Activated B cell treated with CpG ODN at 0.5 μM for 24 hours (primary cell): ENCODE results near the gene ZNF264. TPM values are rescaled to one million over a fixed set of nuclear protein-coding genes. Genes with fewer than 3 reads are reported as not detected.
A peak's percentile ranks its signal among the peaks of the same experiment; 100 is the strongest.

ENCODE experiments used
- ATAC-seq: fragments of 200-7000 bp; cut with Tn5 transposase; one replicate; pipeline ENCODE4 v1.10.0; 2021; ENCODE audit warnings: low read depth, mild to moderate bottlenecking, moderate library complexity
- CTCF ChIA-PET: fragments of 350-600 bp; sonication (Branson Sonifier 250); formaldehyde crosslinking; loops from one replicate; lab custom pipeline; 2021; ENCODE audit warnings: antibody characterized with exemption; lab: Charles Lee
- POLR2A ChIA-PET: fragments of 350-600 bp; sonication (Branson Sonifier 250); formaldehyde crosslinking; loops from one replicate; lab custom pipeline; 2021; ENCODE audit warnings: antibody characterized with exemption; lab: Charles Lee
- DNase-seq: peaks from one replicate; pipeline ENCODE4 v3.0.0; 2022
- H3K27ac Mint-ChIP-seq: one replicate; pipeline ENCODE4 v1.8.0; 2020; ENCODE audit warnings: mixed read lengths
- H3K27me3 Mint-ChIP-seq: one replicate; pipeline ENCODE4 v1.8.0; 2021; ENCODE audit warnings: mixed read lengths
- H3K36me3 Mint-ChIP-seq: one replicate; pipeline ENCODE4 v1.8.0; 2021; ENCODE audit warnings: low read depth, mixed read lengths
- H3K4me1 Mint-ChIP-seq: one replicate; pipeline ENCODE4 v1.8.0; 2021; ENCODE audit warnings: mixed read lengths
- H3K4me3 Mint-ChIP-seq: one replicate; pipeline ENCODE4 v1.8.0; 2020; ENCODE audit warnings: mild to moderate bottlenecking, mixed read lengths
- H3K9me3 Mint-ChIP-seq: one replicate; pipeline ENCODE4 v1.8.0; 2020; ENCODE audit warnings: mixed read lengths
- CTCF ChIP-seq: fragments of 200-600 bp; IDR thresholded peaks from one replicate; pipeline ENCODE4 v1.8.0; 2022; ENCODE audit warnings: antibody characterized with exemption, mild to moderate bottlenecking
- intact Hi-C: fragments of 100-400 bp; cut with micrococcal nuclease; formaldehyde crosslinking; loops from one replicate; pipeline ENCODE4 v1.15.1; 2024
- total RNA-seq: library from RNA; stranded (reverse); gene quantifications from 2 replicates; pipeline ENCODE4 v1.2.3, GENCODE V29; 2022

Gene ZNF264
- total RNA-seq, 1 donor from 2014 or later: 58.7 TPM

DNA sequence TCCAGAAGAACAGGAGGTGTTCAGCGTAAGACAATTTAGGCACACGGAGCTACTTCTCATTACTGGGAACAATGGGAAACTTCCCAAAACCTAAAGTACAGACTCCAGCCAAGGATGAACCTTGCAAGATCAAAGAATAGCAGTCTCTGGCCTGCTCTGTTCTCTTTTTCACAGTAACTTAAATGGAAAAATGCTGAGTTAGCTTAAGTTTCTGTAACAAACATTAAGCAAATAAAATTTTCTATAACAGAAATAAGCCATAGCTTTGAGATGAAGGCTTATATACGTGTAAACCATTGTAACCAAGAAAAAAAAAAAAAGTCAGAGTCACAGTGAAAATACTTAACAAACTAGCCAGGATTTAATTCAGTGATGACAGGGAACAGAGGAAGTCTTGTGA is 70.7 kb downstream of the ZNF264 start:
- ChIA-PET CTCF (no interaction called here), POLR2A (interaction anchor here (1.4 kb wide), 1 partner anchor 17 kb away, joined by 5 read pairs; no protein-coding TSS in a partner anchor)
- ATAC-seq (no peak), DNase-seq (no peak)
- Mint-ChIP-seq H3K27ac (no peak overlapping the region), H3K27me3 (no peaks in the 10 kb centered on the region), H3K4me1 (peaks cover 10% of the 10 kb centered on the region), H3K9me3 (no peaks in the 10 kb centered on the region), H3K36me3 (peaks cover 39% of the 10 kb centered on the region), H3K4me3 (no peak overlapping the region)
- intact Hi-C loops: no loop called here
- TF ChIP-seq CTCF: no peak

GRCh38 chr19:57263244-57263741 is 72.0 kb downstream of the ZNF264 start:
- CTCF ChIA-PET: no interaction called here
- ATAC-seq (no peak), DNase-seq (no peak)
- Mint-ChIP-seq H3K4me3 (no peak overlapping the region), H3K27ac (no peak overlapping the region), H3K9me3 (no peaks in the 10 kb centered on the region), H3K4me1 (peaks cover 16% of the 10 kb centered on the region), H3K36me3 (peaks cover 36% of the 10 kb centered on the region), H3K27me3 (no peaks in the 10 kb centered on the region)
- intact Hi-C loops: no loop called here
- POLR2A ChIA-PET: interaction anchor here (0.6 to 1.4 kb wide), 3 partner anchors 15 to 30 kb away, joined by 3 to 5 read pairs (median 4); partner anchors contain the start of gene ZNF805
- TF ChIP-seq CTCF: no peak

GRCh38 chr19:57267291-57267690 is 76.0 kb downstream of the ZNF264 start:
- CTCF ChIA-PET: no interaction called here
- H3K36me3 Mint-ChIP-seq: peaks cover 22% of the 10 kb centered on the region
- DNase-seq: no peak
- TF ChIP-seq CTCF: no peak
- intact Hi-C loops: no loop called here
- no peaks in the 10 kb centered on the region for H3K27me3 Mint-ChIP-seq
- peak overlapping the region; percentile 20 for H3K4me3 Mint-ChIP-seq
- ATAC-seq: peak; percentile 35
- no peaks in the 10 kb centered on the region for H3K9me3 Mint-ChIP-seq
- peak overlapping the region; percentile 73 for H3K27ac Mint-ChIP-seq
- POLR2A ChIA-PET: interaction anchor here (0.7 to 1.5 kb wide), 4 partner anchors 9 to 51 kb away, joined by 3 to 6 read pairs (median 4); partner anchors contain the start of gene ZNF805
- H3K4me1 Mint-ChIP-seq: peaks cover 47% of the 10 kb centered on the region

GRCh38 chr19:57269515-57270250 is 78.4 kb downstream of the ZNF264 start:
- no peak for DNase-seq
- ChIA-PET POLR2A (interaction anchor here (0.7 to 3.8 kb wide), 10 partner anchors 9 to 412 kb away, joined by 3 to 23 read pairs (median 8); partner anchors contain the start of genes ZNF264, ZNF460 and ZNF805), CTCF (no interaction called here)
- TF ChIP-seq CTCF: no peak
- Mint-ChIP-seq H3K4me3 (peak overlapping the region; percentile 72), H3K27me3 (no peaks in the 10 kb centered on the region), H3K36me3 (peaks cover 24% of the 10 kb centered on the region), H3K27ac (peak overlapping the region; percentile 95), H3K9me3 (no peaks in the 10 kb centered on the region), H3K4me1 (peaks cover 65% of the 10 kb centered on the region)
- peak; percentile 66 for ATAC-seq
- intact Hi-C loops: loop anchor here (1.0 kb wide), 1 partner anchor 11 kb away; the partner anchor contains the start of gene ZNF460

DNA sequence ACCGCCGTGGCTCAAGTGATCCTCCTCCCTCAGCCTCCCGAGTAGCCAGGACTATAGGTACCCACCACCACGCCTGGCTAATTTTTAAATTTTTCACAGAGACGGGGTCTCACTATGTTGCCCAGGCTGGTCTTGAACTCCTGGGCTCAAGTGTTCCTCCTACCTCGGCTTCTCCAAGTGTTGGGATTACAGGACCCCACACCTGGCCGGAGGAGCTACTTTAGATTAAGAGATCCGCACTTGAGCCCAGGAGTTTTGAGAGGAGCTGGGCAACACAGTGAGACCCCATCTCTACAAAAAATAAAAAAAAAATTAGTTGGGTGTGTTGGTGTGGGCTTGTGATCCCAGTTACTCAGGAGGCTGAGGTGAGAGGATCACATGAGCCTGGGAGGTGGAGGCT is 80.0 kb downstream of the ZNF264 start:
- no peaks in the 10 kb centered on the region for H3K27me3 Mint-ChIP-seq
- H3K4me3 Mint-ChIP-seq: no peak overlapping the region
- no peak for TF ChIP-seq CTCF
- ChIA-PET CTCF (no interaction called here), POLR2A (interaction anchor here (0.6 to 3.8 kb wide), 5 partner anchors 8 to 62 kb away, joined by 3 to 23 read pairs (median 5); partner anchors contain the start of genes ZNF460 and ZNF805)
- peaks cover 64% of the 10 kb centered on the region for H3K4me1 Mint-ChIP-seq
- intact Hi-C loops: no loop called here
- DNase-seq (no peak), ATAC-seq (no peak)
- peaks cover 33% of the 10 kb centered on the region for H3K36me3 Mint-ChIP-seq
- no peaks in the 10 kb centered on the region for H3K9me3 Mint-ChIP-seq
- peak overlapping the region; percentile 25 for H3K27ac Mint-ChIP-seq
